ENCODE data around the gene GTPBP2.
A peak's percentile ranks its signal among the peaks of the same experiment; 100 is the strongest.

GTPBP2 gene

GRCh38 chr6:43668151-43669028, 39.3 kb upstream of the GTPBP2 start (continued):
- no peak for TF ChIP-seq ELK4 (IDR thresholded peaks at IDR 0.05; ENCODE audit: borderline replicate concordance, low read depth, low read length)
- no peak for TF ChIP-seq ZFP41 (tag by site-specific recombination; IDR thresholded peaks at IDR 0.05; ENCODE audit: borderline replicate concordance)
- TF ChIP-seq ZNF433 (tag by site-specific recombination; IDR thresholded peaks at IDR 0.05; ENCODE audit: low read depth) = no peak
- peak; percentile 50 for TF ChIP-seq PRDM10 (tag by site-specific recombination; IDR thresholded peaks at IDR 0.05)
- TF ChIP-seq ZNF692 (tag by site-specific recombination; IDR thresholded peaks at IDR 0.05) = no peak; the same call in 1 of the 2 replicates
- TF ChIP-seq ZNF449 (tag by site-specific recombination; IDR thresholded peaks at IDR 0.05) = peak; percentile 67; the same call in 1 of the 2 replicates
- TF ChIP-seq ZBTB17 (tag by site-specific recombination; IDR thresholded peaks at IDR 0.05) = peak; percentile 78
- TF ChIP-seq ZNF214 (tag by site-specific recombination; IDR thresholded peaks at IDR 0.05; ENCODE audit: borderline replicate concordance) = no peak
- no peak for TF ChIP-seq ZNF624 (tag by site-specific recombination; IDR thresholded peaks at IDR 0.05)
- TF ChIP-seq ZNF658 (tag by site-specific recombination; IDR thresholded peaks at IDR 0.05) = no peak
- no peak for TF ChIP-seq ZNF768 (tag by site-specific recombination; IDR thresholded peaks at IDR 0.05)
- peak; percentile 76; the same call in 1 of the 2 replicates for TF ChIP-seq PBX3 (CRISPR knock-in tag; IDR thresholded peaks at IDR 0.05)
- peak; percentile 73; the same call in 1 of the 2 replicates for TF ChIP-seq HIC1 (tag by site-specific recombination; IDR thresholded peaks at IDR 0.05)
- no peak for TF ChIP-seq SETDB1 (IDR thresholded peaks at IDR 0.05; ENCODE audit: insufficient read length, low read length)
- TF ChIP-seq ZNF394 (tag by site-specific recombination; IDR thresholded peaks at IDR 0.05; ENCODE audit: borderline replicate concordance) = no peak; the same call in 1 of the 2 replicates
- TF ChIP-seq INSM2 (tag by site-specific recombination; IDR thresholded peaks at IDR 0.05) = peak; percentile 89
- peak; percentile 79; the same call in 1 of the 2 replicates for TF ChIP-seq HOXC10 (CRISPR knock-in tag; IDR thresholded peaks at IDR 0.05)
- no peak for TF ChIP-seq ZNF707 (tag by site-specific recombination; IDR thresholded peaks at IDR 0.05)
- no peak for TF ChIP-seq ZNF362 (tag by site-specific recombination; IDR thresholded peaks at IDR 0.05)
- TF ChIP-seq ZNF121 (tag by site-specific recombination; IDR thresholded peaks at IDR 0.05) = no peak; the same call in 1 of the 2 replicates
- no peak for TF ChIP-seq ZNF664 (tag by site-specific recombination; IDR thresholded peaks at IDR 0.05)
- no peak for TF ChIP-seq YY1 (tag by site-specific recombination; IDR thresholded peaks at IDR 0.05)
- TF ChIP-seq KLF10 (tag by site-specific recombination; IDR thresholded peaks at IDR 0.05) = no peak
- TF ChIP-seq ZNF473 (tag by site-specific recombination; IDR thresholded peaks at IDR 0.05) = no peak
